Endothelial cell of umbilical vein (primary cell): ENCODE results near the gene DAB1. TPM values are rescaled to one million over a fixed set of nuclear protein-coding genes. Genes with fewer than 3 reads are reported as not detected.

Experiments used
- BruUV-seq: library from RNA; stranded (reverse); fragments of 400-500 nt; replicated peaks from 2 replicates; lab custom pipeline; 2021; lab: Mats Ljungman, UMichigan
- CTCF ChIA-PET: fragments of 300-600, 350-600 bp; sonication (Branson Sonifier 250); formaldehyde crosslinking; loops from one replicate; lab custom pipeline; 2021; ENCODE audit warnings: antibody characterized with exemption, inconsistent platforms; lab: Charles Lee
- POLR2A ChIA-PET: fragments of 300-600, 350-600 bp; sonication (Branson Sonifier 250); formaldehyde crosslinking; loops from one replicate; lab custom pipeline; 2021; ENCODE audit warnings: antibody characterized with exemption, inconsistent platforms; lab: Charles Lee
- DNase-seq: peaks from one replicate; pipeline ENCODE4 v3.0.0-alpha.2; 2011; ENCODE audit warnings: low read depth, low spot score
- FAIRE-seq: peaks from 2 replicates; lab custom pipeline; 2011; peaks lifted over from hg19 to GRCh38; lab: Jason Lieb, UNC
- H2AFZ ChIP-seq: 2 replicates; pipeline ENCODE4 v1.6.0; 2012; ENCODE audit warnings: low read depth, low read length, control low read depth, inconsistent platforms
- H3K27ac ChIP-seq: 2 replicates; pipeline ENCODE4 v1.5.1; 2011; ENCODE audit warnings: low read depth, mild to moderate bottlenecking, control low read depth, low read length, moderate library complexity; ENCODE audit not compliant: insufficient read depth
- H3K27me3 ChIP-seq, 2 experiments: 2 replicates each; pipeline versions ENCODE4 v1.6.0 to v1.6.1; 2011; ENCODE audit warnings: low read length in 2 of 2, mixed read lengths in 1 of 2; ENCODE audit not compliant: control insufficient read depth in 2 of 2, insufficient read depth in 2 of 2
- H3K36me3 ChIP-seq, 2 experiments: 2 replicates in 1 of 2; 3 replicates in 1 of 2; pipeline ENCODE4 v1.5.1; 2011; ENCODE audit warnings: low read length in 2 of 2, mild to moderate bottlenecking in 1 of 2, moderate library complexity in 1 of 2; ENCODE audit not compliant: control insufficient read depth in 2 of 2, insufficient read depth in 2 of 2; ENCODE audit errors: extremely low read depth in 1 of 2
- H3K4me1 ChIP-seq: 3 replicates; pipeline ENCODE4 v1.5.1; 2011; ENCODE audit warnings: mild to moderate bottlenecking, low read length; ENCODE audit not compliant: control insufficient read depth, insufficient read depth; ENCODE audit errors: extremely low read depth
- H3K4me2 ChIP-seq: 2 replicates; pipeline ENCODE4 v1.6.1; 2011; ENCODE audit warnings: low read length, control low read depth, mixed read lengths; ENCODE audit not compliant: insufficient read depth
- H3K4me3 ChIP-seq, 3 experiments: fragments of 200-600 bp in 1 of 3; sonication (generic), shearing (Covaris generic) in 1 of 3; replicated peaks in 1 of 3; 2 replicates each; pipeline ENCODE4 v1.5.1; 2011 to 2016; ENCODE audit warnings: control low read depth in 3 of 3, low read length in 3 of 3, mild to moderate bottlenecking in 2 of 3, inconsistent platforms in 1 of 3, low read depth in 1 of 3, moderate library complexity in 1 of 3; ENCODE audit not compliant: insufficient read depth in 1 of 3
- H3K79me2 ChIP-seq: 2 replicates; pipeline ENCODE4 v1.6.0; 2012; ENCODE audit warnings: low read length, inconsistent platforms; ENCODE audit not compliant: control insufficient read depth, insufficient read depth
- H3K9ac ChIP-seq: replicated peaks from 2 replicates; pipeline ENCODE3; 2011; ENCODE audit warnings: low read length, control low read depth; ENCODE audit not compliant: insufficient read depth; ENCODE audit errors: extremely low read depth
- H3K9me1 ChIP-seq: replicated peaks from 3 replicates; pipeline ENCODE4 v1.6.0; 2011; ENCODE audit warnings: mild to moderate bottlenecking, low read length; ENCODE audit not compliant: control insufficient read depth, insufficient read depth; ENCODE audit errors: extremely low read depth
- H3K9me3 ChIP-seq: replicated peaks from 2 replicates; pipeline ENCODE4 v1.5.1; 2012; ENCODE audit warnings: low read length, inconsistent platforms; ENCODE audit not compliant: control insufficient read depth, insufficient read depth
- H4K20me1 ChIP-seq: replicated peaks from 2 replicates; pipeline ENCODE3; 2011; ENCODE audit warnings: mild to moderate bottlenecking, low read length; ENCODE audit not compliant: control insufficient read depth, insufficient read depth; ENCODE audit errors: extremely low read depth
- EZH2 ChIP-seq: IDR thresholded peaks from 2 replicates; pipeline ENCODE4 v1.6.1; 2012; ENCODE audit warnings: borderline replicate concordance, low read depth, mild to moderate bottlenecking, moderate library complexity, low read length, inconsistent platforms; ENCODE audit not compliant: severe bottlenecking
- FOS ChIP-seq: IDR thresholded peaks from 2 replicates; pipeline ENCODE4 v1.6.1; 2011; ENCODE audit warnings: mild to moderate bottlenecking, low read length, moderate library complexity, borderline replicate concordance; ENCODE audit not compliant: insufficient read depth
- GATA2 ChIP-seq: IDR thresholded peaks from 2 replicates; pipeline ENCODE4 v1.7.0; 2011; ENCODE audit warnings: low read depth, mild to moderate bottlenecking, moderate library complexity, mixed read lengths, low read length; ENCODE audit not compliant: insufficient read length, insufficient read depth
- JUN ChIP-seq: IDR thresholded peaks from 2 replicates; pipeline ENCODE4 v1.6.1; 2011; ENCODE audit warnings: borderline replicate concordance, low read depth; ENCODE audit not compliant: insufficient read length, insufficient read depth
- MYC ChIP-seq: IDR thresholded peaks from one replicate; pipeline ENCODE4 v1.6.1; 2011; ENCODE audit warnings: mild to moderate bottlenecking, low read depth, low read length
- POLR2A ChIP-seq: IDR thresholded peaks from 2 replicates; pipeline ENCODE4 v1.6.1; 2012; ENCODE audit warnings: low read depth, mild to moderate bottlenecking, control low read depth, low read length
- POLR2AphosphoS5 ChIP-seq: IDR thresholded peaks from 2 replicates; pipeline ENCODE4 v1.6.1; 2012; ENCODE audit warnings: low read depth, mild to moderate bottlenecking, control low read depth, low read length, moderate library complexity; ENCODE audit not compliant: insufficient read depth
- dilution Hi-C: fragments of 300-500 bp; cut with MboI; formaldehyde crosslinking; loops from one replicate; pipeline ENCODE4 v1.15.0; 2019; ENCODE audit warnings: low sequenced_read_pairs; ENCODE audit not compliant: extremely low pct_ligation_motif_present
- intact Hi-C: fragments of 100-400 bp; cut with micrococcal nuclease; formaldehyde crosslinking; loops from one replicate; pipeline ENCODE4 v1.10.0; 2022
- polyA plus RNA-seq, 4 experiments: library from polyadenylated mRNA; depleted of rRNA in 3 of 4; stranded (reverse) in 3 of 4; unstranded in 1 of 4; fragments of >200 nt; gene quantifications; 2 replicates each; pipeline versions ENCODE4 v1.2.1 to v1.2.3, GENCODE V29; 2011 to 2012; ENCODE audit warnings: missing spikeins in 1 of 4
- total RNA-seq: library from RNA; stranded (reverse); gene quantifications from 2 replicates; pipeline ENCODE4 v1.2.3, GENCODE V29; 2021
- TF ChIP-seq, protein P1 (sequence below): IDR thresholded peaks from 2 replicates; pipeline ENCODE4 v1.6.1; 2011; ENCODE audit not compliant: insufficient read depth, insufficient read length
- TF ChIP-seq, protein P2 (sequence below), 2 donors: IDR thresholded peaks; 1 replicate in 1 of 2; 2 replicates in 1 of 2; pipeline ENCODE4 v1.5.1; 2011; ENCODE audit warnings: low read length in 2 of 2, mild to moderate bottlenecking in 2 of 2, moderate library complexity in 2 of 2, control low read depth in 1 of 2, inconsistent platforms in 1 of 2, low read depth in 1 of 2; ENCODE audit not compliant: insufficient read depth in 1 of 2; ENCODE audit errors: extremely low read depth in 1 of 2

DAB1 gene
- total and polyA plus RNA-seq, 2 donors (not counting 3 experiments of a cell fraction or from before 2014, with no cell fraction given): not detected

DNA sequence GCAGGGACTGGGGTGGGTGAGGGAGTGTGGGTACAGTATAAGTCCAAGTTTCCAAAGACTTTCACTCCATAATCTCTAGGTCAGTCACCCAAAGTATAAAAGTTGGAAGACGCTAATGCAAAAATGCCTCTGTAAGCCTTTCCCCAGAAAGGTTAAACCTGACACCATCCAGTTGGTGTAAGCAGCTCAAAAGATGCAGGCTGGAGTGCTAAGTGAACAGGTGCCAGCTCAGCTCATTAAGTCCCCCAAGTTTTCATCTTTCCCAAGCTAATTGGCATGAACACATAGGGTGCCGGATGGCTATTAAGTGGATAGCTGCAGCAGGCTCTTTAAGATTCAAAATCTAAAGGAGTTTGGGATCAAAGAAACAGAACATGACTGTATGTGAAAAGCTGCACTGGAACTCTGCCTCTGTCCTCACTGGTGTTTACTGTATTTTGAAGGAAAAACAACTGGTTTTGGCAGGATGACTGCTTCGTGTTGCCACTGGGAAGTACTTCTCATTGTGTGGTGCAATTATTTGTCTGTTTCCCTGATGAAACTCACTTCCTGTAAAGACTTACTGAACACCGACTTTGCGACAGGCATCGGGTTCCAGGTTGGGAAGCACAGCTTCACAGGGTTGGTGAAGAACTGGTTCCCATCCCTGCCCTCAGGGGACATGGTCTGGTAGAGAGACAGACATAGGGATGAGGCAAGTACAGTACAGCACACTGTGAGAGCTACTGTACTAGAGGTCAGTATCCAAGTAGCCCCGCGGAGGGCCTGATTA, 152.7 kb downstream of the DAB1 start:
- Histone ChIP-seq H3K9me3 (peaks cover 4% of the 10 kb centered on the region), H2AFZ (no peak overlapping the region), H3K9ac (no peak overlapping the region), H3K27me3 (no peaks in the 10 kb centered on the region), H3K27ac (no peak overlapping the region), H3K4me3 (no peak overlapping the region), H4K20me1 (no peaks in the 10 kb centered on the region), H3K79me2 (no peaks in the 10 kb centered on the region), H3K9me1 (no peaks in the 10 kb centered on the region), H3K36me3 (no peaks in the 10 kb centered on the region), H3K4me2 (no peak overlapping the region), H3K4me1 (no peaks in the 10 kb centered on the region)
- BruUV-seq: no TSS peak
- FAIRE-seq (no peak), DNase-seq (no peak)
- ChIA-PET POLR2A (no interaction called here), CTCF (no interaction called here)
- dilution Hi-C loops (no loop called here), intact Hi-C loops (no loop called here)
- TF ChIP-seq, protein P1, sequence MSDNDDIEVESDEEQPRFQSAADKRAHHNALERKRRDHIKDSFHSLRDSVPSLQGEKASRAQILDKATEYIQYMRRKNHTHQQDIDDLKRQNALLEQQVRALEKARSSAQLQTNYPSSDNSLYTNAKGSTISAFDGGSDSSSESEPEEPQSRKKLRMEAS: no peak
- TF ChIP-seq, protein P2, sequence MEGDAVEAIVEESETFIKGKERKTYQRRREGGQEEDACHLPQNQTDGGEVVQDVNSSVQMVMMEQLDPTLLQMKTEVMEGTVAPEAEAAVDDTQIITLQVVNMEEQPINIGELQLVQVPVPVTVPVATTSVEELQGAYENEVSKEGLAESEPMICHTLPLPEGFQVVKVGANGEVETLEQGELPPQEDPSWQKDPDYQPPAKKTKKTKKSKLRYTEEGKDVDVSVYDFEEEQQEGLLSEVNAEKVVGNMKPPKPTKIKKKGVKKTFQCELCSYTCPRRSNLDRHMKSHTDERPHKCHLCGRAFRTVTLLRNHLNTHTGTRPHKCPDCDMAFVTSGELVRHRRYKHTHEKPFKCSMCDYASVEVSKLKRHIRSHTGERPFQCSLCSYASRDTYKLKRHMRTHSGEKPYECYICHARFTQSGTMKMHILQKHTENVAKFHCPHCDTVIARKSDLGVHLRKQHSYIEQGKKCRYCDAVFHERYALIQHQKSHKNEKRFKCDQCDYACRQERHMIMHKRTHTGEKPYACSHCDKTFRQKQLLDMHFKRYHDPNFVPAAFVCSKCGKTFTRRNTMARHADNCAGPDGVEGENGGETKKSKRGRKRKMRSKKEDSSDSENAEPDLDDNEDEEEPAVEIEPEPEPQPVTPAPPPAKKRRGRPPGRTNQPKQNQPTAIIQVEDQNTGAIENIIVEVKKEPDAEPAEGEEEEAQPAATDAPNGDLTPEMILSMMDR (IDR thresholded peaks at IDR 0.05; ENCODE audit: extremely low read depth in 1 of 2, insufficient read depth in 1 of 2, low read depth in 1 of 2, low read length in 2 of 2): no peak
- TF ChIP-seq FOS (no peak), EZH2 (no peak), GATA2 (no peak), MYC (no peak), JUN (no peak), POLR2AphosphoS5 (no peak), POLR2A (no peak)
